DND-41 (cell line): ENCODE data around the gene CHCHD5.
"Not testable (repeated sequence)": the region's sequence is repeated elsewhere in the genome, so short reads cannot be mapped to it uniquely, and the experiment has no call there.

ENCODE experiments used
- ATAC-seq: fragments of 200-7000 bp; cut with Tn5 transposase; 3 replicates; pipeline ENCODE4 v1.9.1; 2021; ENCODE audit warnings: low read depth; ENCODE audit not compliant: insufficient read depth
- DNase-seq: peaks from one replicate; pipeline ENCODE4 v3.0.0-alpha.2; 2020
- H2AFZ ChIP-seq: 2 replicates; pipeline ENCODE4 v1.6.0; 2012; ENCODE audit warnings: low read depth, low read length
- H3K27ac ChIP-seq: 2 replicates; pipeline ENCODE4 v1.5.1; 2012; ENCODE audit warnings: low read length, inconsistent platforms
- H3K27me3 ChIP-seq: fragments of 200-600 bp; sonication (generic); 2 replicates; pipeline ENCODE4 v1.6.0; 2012; ENCODE audit warnings: low read length, mild to moderate bottlenecking, inconsistent platforms; ENCODE audit not compliant: insufficient read depth, poor library complexity
- H3K36me3 ChIP-seq: 2 replicates; pipeline ENCODE4 v1.5.1; 2012; ENCODE audit warnings: low read length, inconsistent platforms; ENCODE audit not compliant: insufficient read depth
- H3K4me1 ChIP-seq: 2 replicates; pipeline ENCODE4 v1.5.1; 2012; ENCODE audit warnings: mild to moderate bottlenecking, low read length; ENCODE audit not compliant: insufficient read depth
- H3K4me2 ChIP-seq: 2 replicates; pipeline ENCODE4 v1.6.0; 2012; ENCODE audit warnings: mild to moderate bottlenecking, moderate library complexity, low read length, inconsistent platforms; ENCODE audit not compliant: insufficient read depth
- H3K4me3 ChIP-seq, 2 experiments: fragments of 200-600 bp in 1 of 2; shearing (Covaris generic) in 1 of 2; 2 replicates each; pipeline ENCODE4 v1.5.1; 2012 to 2016; ENCODE audit warnings: inconsistent platforms in 2 of 2, low read length in 2 of 2, mild to moderate bottlenecking in 2 of 2, low read depth in 1 of 2, moderate library complexity in 1 of 2
- H3K79me2 ChIP-seq: 2 replicates; pipeline ENCODE4 v1.6.0; 2012; ENCODE audit warnings: low read length, inconsistent platforms; ENCODE audit not compliant: insufficient read depth
- H3K9ac ChIP-seq: 2 replicates; pipeline ENCODE4 v1.6.0; 2012; ENCODE audit warnings: low read depth, mild to moderate bottlenecking, inconsistent platforms, low read length, moderate library complexity
- H3K9me3 ChIP-seq: 2 replicates; pipeline ENCODE4 v1.5.1; 2012; ENCODE audit warnings: low read length, moderate library complexity, mild to moderate bottlenecking, inconsistent platforms; ENCODE audit not compliant: insufficient read depth, severe bottlenecking
- H4K20me1 ChIP-seq: 2 replicates; pipeline ENCODE4 v1.6.0; 2012; ENCODE audit warnings: low read length; ENCODE audit not compliant: insufficient read depth
- EZH2 ChIP-seq: IDR thresholded peaks from 3 replicates; pipeline ENCODE4 v1.6.1; 2012; ENCODE audit warnings: borderline replicate concordance, low read depth, mild to moderate bottlenecking, moderate library complexity, low read length, inconsistent platforms; ENCODE audit not compliant: severe bottlenecking
- TF ChIP-seq, protein P1 (sequence below): IDR thresholded peaks from 2 replicates; pipeline ENCODE4 v1.5.1; 2012; ENCODE audit warnings: borderline replicate concordance, low read length, moderate library complexity, mild to moderate bottlenecking; ENCODE audit not compliant: poor library complexity, severe bottlenecking; ENCODE audit errors: extremely low read depth

The CHCHD5 gene, protein sequence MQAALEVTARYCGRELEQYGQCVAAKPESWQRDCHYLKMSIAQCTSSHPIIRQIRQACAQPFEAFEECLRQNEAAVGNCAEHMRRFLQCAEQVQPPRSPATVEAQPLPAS

DNA sequence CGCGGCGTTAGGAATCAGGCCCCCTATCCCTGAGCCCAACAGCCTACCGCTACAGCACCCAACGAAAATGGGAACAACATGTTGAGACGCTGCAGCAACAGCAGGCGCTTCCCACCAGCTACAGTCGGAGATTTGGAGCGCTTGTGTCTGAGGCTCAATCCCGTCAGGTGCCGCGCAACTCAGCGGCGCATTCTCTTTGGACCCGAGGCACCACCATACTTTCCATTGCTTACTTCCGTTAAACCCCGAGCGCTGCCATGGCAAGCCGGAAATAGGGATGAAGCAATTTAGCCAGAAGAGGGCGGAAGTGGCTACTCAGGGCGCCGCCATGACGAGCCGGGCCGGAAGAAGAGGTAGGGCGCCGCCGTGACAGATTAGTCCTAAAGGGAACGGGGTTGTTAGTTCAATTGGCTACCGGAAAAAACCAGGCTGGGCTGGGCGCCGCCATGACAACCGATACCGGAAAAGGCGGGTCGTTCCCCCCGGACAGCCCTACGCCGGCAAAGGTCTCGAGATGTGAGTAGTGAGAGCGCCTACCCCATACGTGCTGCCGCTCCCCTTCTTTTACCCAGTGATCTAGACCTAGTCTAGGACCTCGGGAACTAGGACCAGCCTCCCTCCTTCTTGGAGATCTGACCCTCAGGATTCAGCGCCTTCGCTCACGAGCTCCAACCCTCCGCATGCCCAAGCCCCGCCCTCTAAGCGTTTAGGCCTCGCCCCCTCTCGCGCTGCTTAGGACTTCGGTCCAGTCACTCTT lies at the start of gene CHCHD5:
Gene CHCHD5 (plus strand): TSS at position 476 of the 757 bp plus-strand sequence. CDS start 39 bp downstream, at position 515.
- H3K9me3 ChIP-seq, result no peaks in the 10 kb centered on the region
- H4K20me1 ChIP-seq, result no peaks in the 10 kb centered on the region
- H3K79me2 ChIP-seq, result no peaks in the 10 kb centered on the region
- no peak within 1 kb of the TSS for H3K4me2 ChIP-seq
- no peak within 1 kb of the TSS for H3K9ac ChIP-seq
- no peaks in the 10 kb centered on the region for H3K4me1 ChIP-seq
- H3K27ac ChIP-seq, result no peak within 1 kb of the TSS
- no peak within 1 kb of the TSS for H2AFZ ChIP-seq
- H3K27me3 ChIP-seq, result no peaks in the 10 kb centered on the region
- no peak for TF ChIP-seq EZH2
- TF ChIP-seq, protein P1, sequence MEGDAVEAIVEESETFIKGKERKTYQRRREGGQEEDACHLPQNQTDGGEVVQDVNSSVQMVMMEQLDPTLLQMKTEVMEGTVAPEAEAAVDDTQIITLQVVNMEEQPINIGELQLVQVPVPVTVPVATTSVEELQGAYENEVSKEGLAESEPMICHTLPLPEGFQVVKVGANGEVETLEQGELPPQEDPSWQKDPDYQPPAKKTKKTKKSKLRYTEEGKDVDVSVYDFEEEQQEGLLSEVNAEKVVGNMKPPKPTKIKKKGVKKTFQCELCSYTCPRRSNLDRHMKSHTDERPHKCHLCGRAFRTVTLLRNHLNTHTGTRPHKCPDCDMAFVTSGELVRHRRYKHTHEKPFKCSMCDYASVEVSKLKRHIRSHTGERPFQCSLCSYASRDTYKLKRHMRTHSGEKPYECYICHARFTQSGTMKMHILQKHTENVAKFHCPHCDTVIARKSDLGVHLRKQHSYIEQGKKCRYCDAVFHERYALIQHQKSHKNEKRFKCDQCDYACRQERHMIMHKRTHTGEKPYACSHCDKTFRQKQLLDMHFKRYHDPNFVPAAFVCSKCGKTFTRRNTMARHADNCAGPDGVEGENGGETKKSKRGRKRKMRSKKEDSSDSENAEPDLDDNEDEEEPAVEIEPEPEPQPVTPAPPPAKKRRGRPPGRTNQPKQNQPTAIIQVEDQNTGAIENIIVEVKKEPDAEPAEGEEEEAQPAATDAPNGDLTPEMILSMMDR, result no peak
- ATAC-seq, result no peak
- no peak for DNase-seq
- H3K36me3 ChIP-seq, result no peaks in the 10 kb centered on the region
- H3K4me3 ChIP-seq, result no peak within 1 kb of the TSS

DNA sequence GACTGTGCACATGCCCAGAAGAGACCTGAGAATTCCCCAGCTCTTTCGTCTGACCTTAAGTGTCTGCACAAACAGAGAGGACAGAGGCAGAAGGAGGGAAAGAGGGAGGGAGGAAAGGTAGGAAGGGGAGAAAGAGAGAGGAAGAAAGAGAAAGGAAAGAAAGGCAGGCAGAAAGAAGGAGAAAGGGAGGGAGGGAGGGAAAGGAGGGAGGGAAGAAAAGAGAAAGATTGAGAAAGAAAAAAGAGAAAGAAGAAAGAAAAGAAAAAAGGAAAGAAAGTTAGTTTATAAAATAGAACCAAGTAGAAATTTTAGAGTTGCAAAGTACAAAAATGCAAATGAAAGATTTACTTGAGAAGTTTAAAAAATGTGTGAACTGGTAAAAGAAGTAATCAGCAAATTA lies 49.6 kb upstream of the CHCHD5 start:
- H2AFZ ChIP-seq, result no peak overlapping the region
- H3K9ac ChIP-seq, result no peak overlapping the region
- DNase-seq (no peak), ATAC-seq (no peak)
- H3K27ac ChIP-seq, result no peak overlapping the region
- H3K4me3 ChIP-seq, result no peak overlapping the region
- TF ChIP-seq EZH2, result no peak
- TF ChIP-seq, protein P1, result no peak
- no peak overlapping the region for H3K4me2 ChIP-seq
- H3K4me1 ChIP-seq, result no peaks in the 10 kb centered on the region
- peaks cover 36% of the 10 kb centered on the region for H3K36me3 ChIP-seq
- H3K79me2 ChIP-seq, result no peaks in the 10 kb centered on the region
- H3K9me3 ChIP-seq, result no peaks in the 10 kb centered on the region
- H4K20me1 ChIP-seq, result peaks cover 3% of the 10 kb centered on the region; the same call in 1 of the 2 replicates
- H3K27me3 ChIP-seq, result no peaks in the 10 kb centered on the region

DNA sequence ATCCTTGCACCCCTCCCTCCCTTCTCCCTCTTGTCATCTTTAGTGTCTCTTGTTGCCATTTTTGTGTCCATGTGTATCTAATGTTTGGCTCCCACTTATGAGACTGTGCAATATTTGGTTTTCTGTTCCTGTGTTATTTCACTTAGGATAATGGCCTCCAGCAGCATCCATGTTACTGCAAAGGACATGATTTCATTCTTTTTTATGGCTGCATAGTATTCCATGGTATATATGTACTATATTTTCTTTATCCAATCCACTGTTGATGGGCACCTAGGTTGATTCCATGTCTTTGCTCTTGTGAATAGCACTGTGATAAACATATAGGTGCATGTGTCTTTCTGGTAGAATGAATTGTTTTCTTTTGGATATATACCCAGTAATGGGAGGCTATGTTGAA lies 47.7 kb upstream of the CHCHD5 start:
- H2AFZ ChIP-seq, H3K4me3 ChIP-seq, H3K27me3 ChIP-seq, H3K9me3 ChIP-seq, H4K20me1 ChIP-seq, H3K79me2 ChIP-seq, H3K9ac ChIP-seq, H3K27ac ChIP-seq, DNase-seq, H3K4me1 ChIP-seq, ATAC-seq, H3K4me2 ChIP-seq: not testable (repeated sequence)
- H3K36me3 ChIP-seq, result peaks cover 20% of the 10 kb centered on the region

DNA sequence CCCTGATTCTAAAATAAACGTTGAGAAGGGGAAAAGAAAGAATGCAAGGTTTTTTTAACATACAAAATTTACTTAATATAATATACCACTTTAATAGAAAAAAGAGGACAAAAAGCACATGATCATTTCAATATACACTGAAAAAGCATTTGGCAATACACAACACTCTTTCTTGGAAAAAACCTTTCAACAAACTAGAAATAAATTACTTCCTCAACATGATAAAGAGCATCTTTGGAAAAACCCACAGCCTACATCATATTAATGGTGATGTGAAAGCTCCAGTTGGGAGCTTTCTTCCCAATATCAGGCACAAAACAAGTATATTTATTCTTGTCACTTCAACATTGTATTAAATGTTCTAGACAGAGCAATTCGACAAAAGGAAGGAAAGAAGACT lies 45.1 kb upstream of the CHCHD5 start:
- Histone ChIP-seq H3K4me3 (no peak overlapping the region), H3K9me3 (no peaks in the 10 kb centered on the region), H3K79me2 (peaks cover 22% of the 10 kb centered on the region), H3K36me3 (no peaks in the 10 kb centered on the region; the same call in 1 of the 2 replicates), H2AFZ (no peak overlapping the region), H3K4me1 (peaks cover 29% of the 10 kb centered on the region), H3K27me3 (no peaks in the 10 kb centered on the region), H3K4me2 (no peak overlapping the region), H4K20me1 (peaks cover 9% of the 10 kb centered on the region; the same call in 1 of the 2 replicates), H3K9ac (no peak overlapping the region), H3K27ac (no peak overlapping the region)
- TF ChIP-seq, protein P1, result no peak
- DNase-seq (no peak), ATAC-seq (no peak)
